GM18499 (cell line): ENCODE measurements around the gene ARL15.

Source experiments
- ATAC-seq: cut with Tn5 transposase; IDR thresholded peaks from one replicate; pipeline ENCODE4 v1.9.1; 2021; ENCODE audit warnings: moderate number of reproducible peaks; ENCODE audit not compliant: insufficient read depth, unreplicated experiment

The ARL15 gene

DNA sequence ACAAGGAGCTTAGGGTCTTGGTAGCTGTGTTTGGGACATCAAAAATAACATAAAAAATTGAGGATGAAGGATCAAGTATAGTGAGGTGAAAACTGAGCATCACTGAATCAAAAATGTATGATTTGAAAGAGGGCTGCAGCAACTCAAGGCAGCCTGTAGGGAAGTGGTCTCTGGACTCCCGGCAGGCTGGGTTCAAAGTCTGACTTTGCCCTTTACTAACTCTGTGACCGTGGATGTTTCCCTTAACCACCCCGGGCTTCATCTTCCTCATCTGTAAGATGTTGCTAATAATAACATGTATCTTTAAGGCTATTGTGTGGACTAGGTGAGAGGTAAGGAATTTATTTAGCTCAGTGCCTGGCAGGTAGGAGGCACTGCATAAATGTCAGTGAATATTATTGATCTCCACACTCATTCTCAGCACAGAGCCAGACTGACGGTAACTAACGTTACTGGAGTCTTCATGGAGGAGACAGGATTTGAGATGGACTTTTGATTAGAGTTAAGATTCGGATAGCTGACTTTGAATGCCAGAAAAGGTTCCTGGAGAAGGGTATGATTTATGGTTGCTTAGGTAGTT, 382.6 kb downstream of the ARL15 start:
- ATAC-seq, result no peak

DNA sequence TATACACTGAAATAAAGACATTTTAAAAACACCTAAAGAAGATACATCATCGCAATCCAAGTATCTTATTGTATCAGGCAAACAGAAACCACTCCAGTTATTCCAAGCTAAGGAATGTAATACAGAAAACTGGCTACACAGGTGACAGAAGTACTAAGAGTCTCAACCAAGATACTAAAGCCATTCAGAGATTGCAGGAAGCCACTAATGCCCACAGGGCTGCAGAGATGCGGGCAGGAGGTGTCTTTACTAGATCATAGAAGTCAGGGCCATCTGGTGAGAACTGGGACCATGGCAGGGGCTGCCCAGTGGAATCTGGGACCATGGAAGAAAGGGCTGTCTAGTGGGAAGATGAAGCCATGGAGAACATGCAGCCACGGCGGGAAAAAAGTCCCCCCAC, 384.3 kb downstream of the ARL15 start:
- no peak for ATAC-seq

DNA sequence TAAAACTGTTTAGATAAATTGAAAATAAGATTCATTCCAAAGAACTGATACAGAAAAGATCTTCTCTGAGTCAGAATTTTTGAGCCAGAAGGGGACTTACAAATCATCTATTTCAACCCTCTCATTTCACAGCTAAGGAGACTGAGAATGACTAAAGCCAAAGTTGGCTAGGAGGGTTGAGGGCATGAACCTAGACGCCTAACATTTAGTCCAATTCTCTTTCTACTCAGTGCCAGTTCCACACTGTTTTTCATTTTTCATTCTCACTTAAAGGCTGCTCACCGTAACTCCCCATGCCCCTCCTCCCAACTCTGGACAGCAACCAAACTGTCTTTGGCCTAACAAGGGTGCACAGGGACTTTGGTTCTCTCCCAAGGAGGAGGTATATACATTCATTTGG, 386.0 kb downstream of the ARL15 start:
- no peak for ATAC-seq

DNA sequence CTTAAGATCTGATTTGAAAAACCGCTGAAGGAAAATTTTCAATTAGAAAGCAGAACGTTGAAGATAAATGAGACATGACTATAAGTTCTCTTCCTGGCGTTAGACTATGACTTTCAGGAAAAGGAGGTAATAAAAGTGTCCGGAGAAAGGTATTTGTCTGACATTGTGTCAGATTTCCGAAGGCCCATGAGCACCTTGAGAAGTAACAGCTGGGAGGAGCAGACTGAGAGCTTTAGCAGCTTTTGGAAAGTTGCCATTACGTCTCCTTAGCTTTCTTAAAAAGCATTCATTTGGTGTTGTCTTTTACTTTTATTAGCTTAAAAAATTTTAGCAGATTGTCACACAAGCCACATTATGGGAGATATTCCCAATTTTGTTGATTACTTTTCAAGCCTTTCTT, 386.4 kb downstream of the ARL15 start:
- no peak for ATAC-seq

DNA sequence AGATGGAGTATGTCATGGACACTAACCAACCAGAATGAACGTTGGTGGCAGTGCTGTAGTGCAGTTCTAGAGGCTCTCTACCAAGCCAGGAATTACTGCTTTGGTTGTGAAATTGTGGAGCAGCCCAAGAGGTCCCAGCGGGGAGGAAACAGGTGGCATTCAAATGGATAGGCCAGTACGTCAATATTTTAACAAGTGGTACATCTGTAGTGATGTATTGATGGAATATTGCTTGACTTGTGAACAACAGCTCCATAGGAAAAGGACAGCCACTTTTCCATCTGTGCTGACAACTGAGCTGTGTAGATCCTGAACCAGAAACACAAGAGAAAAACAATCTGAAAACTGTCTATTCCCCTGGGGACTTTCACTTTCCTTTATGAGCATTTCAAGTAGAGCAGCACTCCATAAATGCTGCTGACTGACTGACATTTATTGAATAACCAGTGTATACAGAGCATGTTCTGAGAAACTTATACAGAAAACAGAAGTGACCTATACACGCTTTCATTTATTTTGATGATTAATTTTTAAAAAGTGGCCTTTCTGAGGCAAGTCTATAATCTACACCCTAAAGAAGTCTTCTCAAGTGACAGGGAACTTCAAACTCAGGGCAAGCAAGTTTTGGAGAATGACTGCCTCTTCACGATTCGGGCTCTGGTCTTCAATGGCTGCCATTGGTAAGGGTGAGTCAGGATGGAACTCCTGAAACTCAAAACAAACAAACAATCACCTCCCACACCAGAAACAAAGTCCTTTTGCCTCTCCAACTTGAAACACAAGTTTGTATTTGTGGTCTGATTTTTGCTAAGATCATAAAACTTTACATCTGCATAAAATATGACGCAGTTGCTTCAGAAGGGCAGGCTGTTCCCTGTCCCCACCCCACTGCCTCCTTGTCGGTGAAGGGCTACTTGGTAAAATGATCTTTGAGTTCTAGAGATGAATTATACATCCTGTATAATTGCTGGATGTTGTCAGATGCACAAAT, 387.6 kb downstream of the ARL15 start:
- no peak for ATAC-seq

DNA sequence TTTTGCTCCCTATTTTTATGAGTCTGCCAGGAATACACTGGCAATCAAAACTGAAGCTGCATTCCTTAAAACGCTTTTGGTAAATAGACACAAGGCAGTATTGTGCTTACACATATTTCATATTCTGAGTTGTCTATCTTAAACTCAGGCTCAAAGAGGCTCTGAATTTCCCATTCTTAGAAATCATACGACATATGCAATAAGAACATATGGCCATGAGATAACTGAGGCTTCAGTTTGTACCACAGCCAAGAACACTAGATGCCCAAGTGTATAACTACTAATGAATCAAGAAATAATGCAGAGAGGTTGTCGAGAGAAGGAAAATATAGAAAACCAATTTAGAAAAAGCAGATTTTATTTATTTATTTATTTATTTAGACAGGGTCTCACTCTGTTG, 392.5 kb downstream of the ARL15 start:
- no peak for ATAC-seq

DNA sequence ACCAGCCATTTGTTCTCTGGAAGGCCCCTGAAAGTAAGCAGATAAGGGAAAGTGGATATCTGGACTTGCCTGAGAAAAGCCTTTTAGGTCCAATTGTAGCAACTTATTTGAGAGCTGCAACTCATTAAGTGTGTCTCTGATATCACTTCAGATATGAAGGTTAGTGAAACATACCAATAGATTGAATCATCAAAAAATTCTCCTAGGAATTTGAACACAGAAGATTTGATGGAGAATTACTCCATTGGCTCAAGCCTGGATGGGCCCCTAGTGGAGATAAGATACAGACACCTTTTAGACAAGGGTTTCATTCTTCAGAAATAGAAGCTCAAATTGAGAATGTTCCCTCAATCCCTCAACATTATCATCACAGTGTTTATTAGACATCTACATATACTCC, 393.3 kb downstream of the ARL15 start:
- ATAC-seq, result no peak

DNA sequence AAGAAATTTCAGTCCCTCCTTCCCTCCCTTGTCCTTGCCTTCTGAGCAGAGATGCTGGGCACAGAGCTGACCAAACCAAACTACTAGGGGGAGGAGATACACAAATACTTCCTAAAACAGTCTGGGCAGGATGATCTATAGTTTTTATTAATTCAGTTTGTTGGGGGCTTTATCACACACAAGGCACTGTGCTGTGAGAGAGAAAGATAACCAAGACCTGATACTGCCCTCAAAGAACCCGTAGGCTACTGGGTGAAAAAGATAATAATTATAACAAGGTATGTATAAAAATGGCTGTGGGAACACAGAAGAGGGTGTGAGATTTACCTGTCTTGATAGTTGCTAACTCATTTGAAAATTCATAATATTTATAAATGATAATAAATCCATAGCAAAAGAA, 395.3 kb downstream of the ARL15 start:
- ATAC-seq, result no peak

DNA sequence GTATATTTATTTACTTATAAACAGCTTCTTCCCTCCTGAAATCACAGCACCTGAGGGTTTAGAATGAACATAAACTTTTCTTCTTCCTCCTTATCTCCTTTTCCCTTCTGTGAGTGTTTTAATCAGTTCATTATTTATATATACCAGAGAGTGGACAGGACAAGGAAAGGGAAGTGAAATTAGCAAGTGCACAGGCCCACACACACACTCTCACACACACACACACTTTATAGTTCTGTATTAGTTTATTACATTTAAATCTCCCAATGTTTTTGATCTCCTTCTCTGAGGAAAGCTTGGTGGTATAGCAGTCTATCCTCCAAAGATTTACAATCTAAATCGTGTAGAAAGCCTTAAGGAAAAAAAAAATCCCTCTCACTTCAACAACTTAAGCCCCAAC, 396.4 kb downstream of the ARL15 start:
- ATAC-seq, result no peak

DNA sequence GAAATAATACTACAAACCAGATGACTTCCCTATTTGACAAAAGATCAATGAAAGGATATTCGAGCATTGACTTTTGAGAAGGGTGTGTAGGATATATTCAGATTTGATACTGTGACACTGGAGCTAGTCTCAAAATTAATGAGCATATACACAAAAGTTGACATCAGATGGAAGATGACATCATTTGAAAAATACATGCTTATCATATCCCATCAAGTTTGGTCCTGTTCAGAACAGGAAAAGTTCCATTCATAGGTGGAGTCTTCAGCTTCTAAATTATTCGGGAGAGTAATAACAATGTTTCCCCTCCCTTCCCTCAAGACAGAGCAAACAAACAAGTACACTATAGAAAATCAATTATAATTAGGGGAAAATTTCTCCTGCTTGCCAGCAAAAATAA, 401.6 kb downstream of the ARL15 start:
- no peak for ATAC-seq

DNA sequence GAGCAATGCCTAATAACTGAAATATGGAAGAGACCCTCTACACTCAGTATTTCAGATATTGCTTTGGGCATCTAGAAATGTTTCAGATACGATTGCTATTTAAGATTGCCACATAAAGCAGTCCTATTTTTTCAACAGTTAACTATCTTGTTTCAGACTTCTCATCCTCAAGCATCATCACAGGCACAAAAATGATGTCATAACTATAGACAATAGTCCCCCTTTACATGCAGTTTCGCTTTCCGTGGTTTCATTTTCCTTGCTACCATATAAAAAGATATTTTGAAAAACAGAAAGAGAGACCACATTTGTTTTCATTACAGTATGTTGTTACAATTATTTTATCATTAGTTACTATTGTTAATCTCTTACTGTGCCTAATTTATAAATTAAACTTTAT, 402.5 kb downstream of the ARL15 start:
- no peak for ATAC-seq

DNA sequence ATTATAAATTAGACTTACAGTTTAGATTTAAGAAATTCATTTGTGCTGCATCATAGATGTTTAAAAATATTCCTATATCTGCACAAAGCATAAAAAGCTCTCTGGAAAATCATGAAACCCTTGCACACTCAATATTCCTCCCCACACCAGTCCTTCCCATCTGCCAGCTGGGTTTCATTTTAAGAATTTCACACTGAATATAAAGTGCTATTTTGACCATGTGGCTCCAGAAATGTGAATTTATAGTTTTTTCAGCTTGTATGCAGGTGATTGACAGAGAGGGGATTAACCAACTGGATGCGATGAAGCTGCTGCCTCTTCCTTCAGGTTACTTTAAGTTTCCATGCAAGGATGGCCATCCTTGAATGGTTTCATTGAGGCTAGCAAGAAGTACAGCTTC, 403.6 kb downstream of the ARL15 start:
- no peak for ATAC-seq

DNA sequence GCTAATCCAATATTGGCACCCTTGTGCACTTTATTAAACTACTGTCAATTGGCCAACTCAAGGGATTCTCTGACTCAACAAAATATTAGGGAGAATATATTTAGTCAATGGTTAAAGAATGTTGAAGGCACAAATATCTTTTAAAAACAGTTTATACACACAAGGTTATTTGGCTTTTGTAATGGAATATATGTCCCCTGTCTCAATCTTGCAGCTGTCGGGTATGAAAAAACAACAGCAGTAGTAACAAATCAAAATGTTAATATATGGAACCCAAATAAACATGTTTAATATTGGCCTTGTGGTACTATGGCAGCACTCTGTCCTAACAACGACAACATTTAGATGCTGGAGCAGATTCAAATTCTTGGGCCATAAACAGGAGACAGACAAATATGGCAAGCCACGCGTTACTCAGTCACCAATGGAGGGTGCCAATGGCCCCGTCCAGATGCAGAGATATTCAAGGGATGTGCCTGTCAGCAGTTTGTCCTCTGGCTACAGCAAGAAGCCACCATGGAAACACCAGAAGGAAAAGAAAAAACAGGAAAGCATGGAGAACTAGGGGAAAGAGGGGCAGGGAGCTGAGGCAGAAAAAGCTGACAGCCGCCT, 408.0 kb downstream of the ARL15 start:
- ATAC-seq, result no peak

DNA sequence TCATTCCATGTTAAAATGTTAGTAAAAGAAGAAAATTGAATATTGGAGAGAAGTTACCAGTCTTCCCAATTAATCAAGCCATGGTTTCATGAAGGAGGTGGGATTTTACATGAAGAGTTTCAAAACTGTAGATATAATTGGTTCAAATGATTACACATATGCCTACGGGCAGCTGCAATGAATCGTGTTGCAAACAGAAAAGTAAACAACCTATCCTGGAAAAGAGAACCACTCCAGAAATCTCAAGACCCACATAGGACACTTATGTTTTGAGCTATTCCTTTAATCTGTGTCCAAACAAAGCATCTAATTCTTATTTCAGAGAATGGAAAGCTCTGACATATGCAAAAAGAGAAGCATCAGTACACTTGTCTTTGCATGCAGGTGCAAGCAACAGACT, 409.7 kb downstream of the ARL15 start:
- no peak for ATAC-seq

DNA sequence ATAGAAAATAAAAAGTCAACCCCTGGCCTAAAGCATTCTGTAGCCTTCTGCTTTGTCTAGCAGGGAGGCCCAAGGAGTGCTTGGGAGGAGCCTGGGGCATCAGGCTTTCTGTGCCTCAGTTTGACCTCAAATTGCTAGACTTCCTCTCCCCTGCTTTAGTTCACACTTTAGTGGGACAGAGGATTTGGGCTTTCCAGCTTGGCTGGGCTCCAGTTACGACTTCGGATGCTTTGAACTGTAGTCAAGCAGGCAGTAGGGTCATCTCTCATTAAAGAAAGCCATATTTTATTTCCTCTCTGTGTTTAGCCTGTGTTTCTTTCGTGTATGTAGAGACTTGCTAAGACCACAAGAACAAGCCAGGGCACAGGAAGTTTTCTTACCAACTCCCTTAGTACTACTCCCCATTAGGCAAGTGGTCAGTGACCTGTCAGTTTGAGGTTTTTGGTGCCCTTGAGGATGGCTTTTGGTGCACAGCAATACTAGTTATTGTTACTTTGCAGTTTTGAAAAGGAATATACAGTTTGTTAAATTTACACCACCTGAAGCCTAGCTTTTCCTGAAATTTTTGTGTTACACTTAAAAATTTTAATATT, 415.2 kb downstream of the ARL15 start:
- ATAC-seq, result no peak

DNA sequence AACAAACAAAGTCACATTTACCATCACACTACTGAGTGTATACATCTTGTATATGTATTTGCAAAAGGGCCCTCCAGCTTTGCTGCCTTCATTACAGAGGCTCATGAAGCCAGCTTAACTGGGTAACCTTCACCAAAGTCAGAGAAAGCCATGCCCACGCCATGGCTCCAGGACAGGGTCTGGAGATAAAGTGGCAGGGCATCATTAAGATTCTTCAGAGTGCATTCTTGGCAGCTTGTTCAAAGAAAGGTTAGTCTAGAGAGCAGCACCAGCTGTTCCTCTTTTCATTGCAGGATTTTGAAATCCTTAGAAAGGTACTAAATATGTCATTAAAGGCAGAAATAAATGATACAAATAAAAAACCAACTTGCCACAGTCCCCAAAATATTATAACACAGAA, 416.7 kb downstream of the ARL15 start:
- ATAC-seq, result no peak

DNA sequence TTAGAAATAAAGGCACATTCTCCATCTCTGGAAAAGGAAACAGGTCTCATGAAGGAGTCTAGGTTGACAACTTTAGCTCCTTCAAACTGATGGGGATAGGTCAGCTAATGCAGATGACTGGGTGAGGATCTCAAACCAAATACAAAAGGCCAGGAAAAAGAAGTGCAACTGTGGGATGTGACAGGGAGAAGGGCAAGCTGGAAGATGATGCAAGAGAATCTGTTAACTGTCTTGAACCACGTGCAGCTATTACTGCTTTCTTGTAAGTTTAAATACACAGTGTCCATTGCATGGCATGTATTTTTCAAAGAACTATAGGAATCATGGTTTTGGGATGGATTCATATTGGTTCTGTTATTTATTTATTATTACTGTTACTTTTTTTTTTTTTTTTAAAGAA, 418.1 kb downstream of the ARL15 start:
- ATAC-seq, result no peak

DNA sequence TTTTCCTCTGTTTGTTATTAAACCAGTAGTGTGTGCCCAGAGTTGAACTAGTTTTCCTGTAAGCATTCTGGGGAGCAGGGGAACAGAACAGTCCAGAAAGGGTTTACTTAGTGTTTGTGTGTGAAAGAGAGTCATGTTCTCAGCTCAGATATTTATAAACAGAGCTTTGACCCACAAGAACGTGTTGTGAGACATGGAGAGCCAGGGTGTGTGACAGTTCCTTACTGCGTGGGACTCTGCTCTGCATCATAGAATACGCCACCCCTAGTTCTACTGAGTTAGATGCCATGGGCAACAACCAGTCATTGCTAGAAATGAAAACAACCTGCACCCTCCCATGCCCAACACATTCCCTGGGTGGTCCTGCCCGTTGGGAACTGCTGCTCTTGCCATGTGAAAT, 419.2 kb downstream of the ARL15 start:
- no peak for ATAC-seq

DNA sequence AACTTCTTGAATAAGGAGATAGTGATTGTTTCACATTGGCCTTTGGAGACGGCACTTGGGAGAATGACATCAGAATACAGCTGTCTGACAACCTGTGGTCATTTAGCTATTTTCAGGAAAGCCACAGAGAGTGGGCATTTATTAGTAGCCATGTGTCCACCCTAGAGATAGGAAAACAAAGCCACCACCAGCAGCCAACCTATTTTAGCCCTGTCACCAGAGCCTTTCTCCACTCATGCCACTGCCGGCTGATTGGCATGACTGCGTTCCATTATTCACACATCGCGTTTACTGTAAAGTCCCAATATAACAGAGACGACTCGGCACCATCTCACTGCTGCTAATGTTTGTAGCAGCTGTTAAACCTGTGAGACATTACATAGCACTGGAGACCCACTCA, 419.9 kb downstream of the ARL15 start:
- no peak for ATAC-seq

DNA sequence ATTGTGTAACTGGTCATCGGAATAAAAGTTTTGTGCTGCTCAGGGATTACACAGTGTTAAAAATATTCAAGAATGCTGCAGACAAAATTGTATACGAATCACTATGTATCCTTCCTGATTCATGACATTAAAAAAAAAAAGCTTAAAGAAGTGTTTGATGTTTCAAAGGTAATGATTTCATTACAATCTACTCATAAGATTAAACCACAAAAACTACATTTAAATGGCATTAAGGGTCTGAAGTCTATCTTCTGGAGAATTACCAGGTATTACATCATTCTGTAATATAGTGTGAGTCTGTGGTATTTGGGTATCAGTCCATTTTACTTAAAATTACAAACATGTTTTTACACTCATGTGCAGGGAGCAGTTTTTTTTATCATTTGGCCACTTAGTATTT, 425.5 kb downstream of the ARL15 start:
- ATAC-seq, result no peak

DNA sequence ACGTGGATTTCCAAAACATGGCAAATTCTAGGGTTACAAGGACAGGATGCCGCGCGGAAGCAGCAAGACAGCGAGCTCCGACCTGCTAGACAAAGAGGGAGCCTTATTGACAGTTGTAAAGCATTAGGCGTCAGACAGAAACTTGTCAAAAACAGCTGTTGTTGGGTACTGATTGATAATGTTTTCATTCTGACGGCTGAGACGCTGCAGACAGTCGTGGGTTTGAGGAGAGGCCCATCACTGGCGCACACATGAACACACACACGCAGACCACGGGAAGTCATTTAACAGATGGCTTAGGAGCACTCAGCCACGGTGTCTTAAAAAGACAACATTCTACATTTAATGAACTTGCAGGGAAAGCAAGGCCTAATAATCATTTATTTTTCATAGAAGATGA, 426.0 kb downstream of the ARL15 start:
- no peak for ATAC-seq
